Stimulated activated CD8-positive, alpha-beta memory T cell treated with anti-CD3 and anti-CD28 coated beads, Interleukin-7, amount 100 ng/mL, for 24 hours (primary cell): Measurements from ENCODE around the gene C2CD4C.
"Not testable (repeated sequence)": the region's sequence is repeated elsewhere in the genome, so short reads cannot be mapped to it uniquely, and the experiment has no call there.

ENCODE experiments used
- DNase-seq: peaks from one replicate; pipeline ENCODE4 v3.0.0-alpha.2; 2020; ENCODE audit warnings: low read depth

C2CD4C gene

DNA sequence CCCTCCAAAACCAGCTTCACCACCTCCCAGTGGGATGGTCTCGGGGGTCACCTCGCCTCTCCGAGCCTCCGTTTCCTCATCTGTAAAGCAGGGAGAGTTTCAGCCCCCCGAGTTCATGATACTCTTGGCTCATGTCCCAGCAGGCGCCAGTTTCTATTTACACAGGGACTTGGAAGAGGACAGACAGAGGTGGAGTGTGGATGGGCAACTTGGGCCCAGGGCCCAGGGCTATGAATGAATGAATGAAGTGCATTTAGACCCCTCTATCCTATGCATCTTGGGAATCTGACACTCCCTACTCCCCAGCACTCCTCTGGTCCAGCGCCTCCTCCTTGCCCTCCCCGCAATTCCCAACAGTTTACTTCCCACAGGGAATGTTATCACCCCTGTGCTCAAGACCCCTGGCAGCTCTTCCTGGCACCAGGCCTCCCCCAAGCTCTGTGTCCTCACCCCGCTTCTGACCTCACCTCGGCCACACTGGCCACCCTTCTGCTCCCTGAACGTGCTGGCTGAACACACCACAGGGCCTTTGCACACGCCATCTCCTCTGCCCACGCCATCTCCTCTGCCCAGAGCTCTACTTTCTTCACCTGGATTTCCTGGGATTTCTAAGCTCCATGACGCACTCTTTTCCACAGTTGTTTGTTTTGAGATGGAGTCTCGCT is 4.9 kb upstream of the C2CD4C start:
- no peak for DNase-seq

DNA sequence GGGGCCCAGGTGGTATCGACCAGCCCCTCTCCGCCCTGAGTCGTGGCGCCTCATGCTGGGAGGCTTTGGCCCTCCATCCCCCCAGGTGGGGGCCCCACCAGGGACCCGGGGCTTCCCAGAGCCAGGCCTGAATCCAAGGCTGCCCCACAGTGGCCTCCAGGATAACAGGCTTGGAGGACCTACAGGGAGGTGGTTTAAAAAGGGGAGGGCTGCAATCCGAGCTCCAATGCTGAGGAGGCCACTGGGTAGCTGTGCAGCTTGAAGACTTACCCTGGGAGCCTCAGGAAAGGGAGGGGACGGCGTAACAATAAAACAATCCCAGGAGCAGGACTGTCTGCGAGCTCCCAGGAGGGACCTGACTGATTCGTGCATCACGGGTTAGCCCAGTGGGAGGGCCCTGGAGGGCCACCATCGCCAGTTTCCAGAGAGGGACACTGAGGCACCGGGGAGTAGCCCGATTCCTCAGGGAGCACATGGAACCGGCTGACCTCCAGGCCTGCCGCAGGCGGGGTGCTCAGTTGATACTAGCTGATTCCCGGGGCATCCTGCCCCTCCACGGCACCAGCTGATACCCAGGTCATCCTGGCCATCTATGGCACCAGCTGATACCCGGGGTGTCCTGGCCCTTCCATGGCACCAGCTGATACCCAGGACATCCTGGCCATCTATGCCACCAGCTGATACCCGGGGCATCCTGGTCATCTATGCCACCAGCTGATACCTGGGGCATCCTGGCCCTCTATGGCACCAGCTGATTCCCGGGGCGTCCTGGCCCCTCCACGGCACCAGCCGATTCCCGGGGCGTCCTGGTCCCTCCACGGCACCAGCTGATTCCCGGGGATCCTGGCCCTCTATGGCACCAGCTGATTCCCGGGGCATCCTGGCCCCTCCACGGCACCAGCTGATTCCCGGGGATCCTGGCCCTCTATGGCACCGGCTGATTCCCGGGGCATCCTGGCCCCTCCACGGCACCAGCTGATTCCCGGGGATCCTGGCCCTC is 3.7 kb upstream of the C2CD4C start:
- no peak for DNase-seq

DNA sequence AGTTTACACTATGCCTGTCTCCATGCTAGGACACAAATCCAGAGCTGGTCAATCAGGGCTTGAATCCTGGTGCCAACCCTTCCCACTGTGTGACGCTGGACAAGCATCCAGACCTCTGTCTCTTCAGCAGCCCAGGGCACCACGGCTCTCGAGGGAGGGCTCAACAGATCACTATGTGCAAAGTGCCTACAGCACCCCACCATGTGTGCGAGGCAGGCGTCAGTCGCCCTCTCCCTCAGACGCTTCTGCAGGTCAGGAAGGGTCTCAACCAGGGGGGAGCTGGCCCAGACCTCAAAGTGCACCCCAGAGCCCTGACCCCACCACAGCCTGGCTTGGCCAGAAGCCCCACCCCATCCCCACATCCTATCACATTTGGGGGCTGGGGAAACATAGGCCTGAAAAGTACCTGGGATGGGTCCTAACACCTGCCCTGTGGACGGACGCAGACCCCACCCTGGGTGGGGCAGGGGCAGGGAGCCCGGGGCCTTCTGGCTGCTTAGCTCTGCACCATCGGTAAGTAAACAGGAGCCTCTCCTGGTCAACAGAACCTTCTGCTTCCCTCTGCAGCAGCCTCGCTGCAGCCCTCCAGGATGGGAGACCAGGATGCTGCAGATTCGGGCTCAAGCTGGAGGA is 2.9 kb upstream of the C2CD4C start:
- DNase-seq, result no peak

- not testable (repeated sequence) for DNase-seq
These were observed 2.3 kb upstream of the C2CD4C start for GRCh38 chr19:411121-411722.

DNA sequence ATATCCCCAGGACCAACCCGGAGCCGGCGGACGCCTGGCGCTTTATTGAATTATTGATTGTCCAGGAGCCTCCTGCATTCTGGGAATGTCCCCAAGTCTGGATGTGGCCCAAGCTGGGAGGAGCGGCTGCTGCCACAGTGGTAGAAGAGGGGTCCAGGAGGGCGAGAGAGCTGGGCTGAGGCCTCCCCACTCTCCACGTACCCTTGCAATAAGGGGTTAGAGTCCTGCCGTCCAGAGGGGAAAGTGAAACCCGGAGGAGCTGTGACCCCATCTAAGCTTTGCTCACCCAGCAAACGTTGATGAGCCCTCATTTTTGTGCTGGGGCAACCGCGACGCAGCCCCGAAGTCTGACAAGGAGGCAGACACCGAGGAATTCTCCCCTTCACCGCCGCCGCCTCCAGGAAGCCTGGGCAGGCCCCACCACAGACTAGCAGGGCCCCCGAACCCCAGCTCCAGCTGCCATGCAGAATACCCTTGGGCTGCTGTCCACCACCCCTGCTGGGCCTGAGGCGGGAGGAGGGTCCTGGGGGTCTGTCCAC is 1.4 kb upstream of the C2CD4C start:
- no peak for DNase-seq

DNA sequence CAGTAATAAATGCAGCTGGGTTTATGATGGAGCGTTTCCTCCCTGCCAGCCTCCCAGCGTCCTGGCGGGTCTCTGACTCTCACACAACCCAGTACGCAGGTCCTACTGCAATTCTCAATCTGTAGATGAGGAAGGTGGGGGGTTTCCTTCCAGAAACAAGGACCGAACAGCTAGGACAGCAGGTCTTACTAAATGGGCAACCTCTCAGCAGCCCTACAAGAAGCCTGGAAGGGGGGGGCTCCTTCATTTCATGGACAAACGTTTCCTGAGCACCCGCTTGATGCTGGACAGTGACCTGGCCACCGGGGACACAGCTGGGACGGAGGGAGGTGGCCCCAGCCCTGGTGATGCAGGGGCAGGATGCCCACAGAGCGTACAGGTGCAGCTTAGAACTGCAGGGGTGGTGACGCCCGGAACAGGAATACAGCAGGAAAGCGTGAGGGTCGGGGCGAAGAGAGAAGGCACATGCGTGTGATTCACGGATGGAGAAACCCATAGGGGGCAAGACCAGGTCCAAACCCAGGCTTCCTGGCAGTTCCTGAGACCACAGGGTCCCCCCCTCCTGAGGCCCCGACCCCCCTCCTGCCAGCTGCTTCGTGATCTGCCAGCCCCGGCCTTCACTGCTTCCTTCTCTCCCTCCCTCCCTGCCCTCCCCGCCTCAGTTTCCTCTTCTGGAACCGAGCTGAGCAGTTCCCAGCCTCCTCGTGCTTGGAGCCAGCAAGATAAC is 732 bp upstream of the C2CD4C start:
- DNase-seq, result no peak

DNA sequence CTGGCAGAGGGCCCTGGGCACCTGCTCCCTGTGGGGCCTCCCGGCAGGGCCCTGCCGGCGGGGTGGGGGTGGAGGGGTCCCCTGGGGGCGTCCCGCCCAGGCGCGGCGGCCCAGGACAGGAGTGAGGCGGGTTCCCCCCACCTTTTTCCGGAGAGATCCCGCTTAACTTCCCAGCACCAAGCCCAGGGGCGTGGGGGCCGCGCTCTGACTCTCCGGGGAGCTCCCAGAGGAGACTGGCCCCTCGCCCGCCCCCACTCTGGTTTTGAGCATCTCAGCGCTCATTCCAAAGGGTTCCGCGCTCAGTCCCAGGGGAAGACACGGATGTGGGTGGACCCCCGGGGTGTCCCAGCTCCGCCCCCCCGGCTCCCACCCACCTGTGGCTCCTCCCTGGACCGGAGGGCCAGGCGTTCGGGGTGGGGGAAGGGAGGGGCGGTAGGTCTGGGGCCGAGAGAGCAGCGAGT is 476 bp downstream of the C2CD4C start:
- DNase-seq, result no peak

DNA sequence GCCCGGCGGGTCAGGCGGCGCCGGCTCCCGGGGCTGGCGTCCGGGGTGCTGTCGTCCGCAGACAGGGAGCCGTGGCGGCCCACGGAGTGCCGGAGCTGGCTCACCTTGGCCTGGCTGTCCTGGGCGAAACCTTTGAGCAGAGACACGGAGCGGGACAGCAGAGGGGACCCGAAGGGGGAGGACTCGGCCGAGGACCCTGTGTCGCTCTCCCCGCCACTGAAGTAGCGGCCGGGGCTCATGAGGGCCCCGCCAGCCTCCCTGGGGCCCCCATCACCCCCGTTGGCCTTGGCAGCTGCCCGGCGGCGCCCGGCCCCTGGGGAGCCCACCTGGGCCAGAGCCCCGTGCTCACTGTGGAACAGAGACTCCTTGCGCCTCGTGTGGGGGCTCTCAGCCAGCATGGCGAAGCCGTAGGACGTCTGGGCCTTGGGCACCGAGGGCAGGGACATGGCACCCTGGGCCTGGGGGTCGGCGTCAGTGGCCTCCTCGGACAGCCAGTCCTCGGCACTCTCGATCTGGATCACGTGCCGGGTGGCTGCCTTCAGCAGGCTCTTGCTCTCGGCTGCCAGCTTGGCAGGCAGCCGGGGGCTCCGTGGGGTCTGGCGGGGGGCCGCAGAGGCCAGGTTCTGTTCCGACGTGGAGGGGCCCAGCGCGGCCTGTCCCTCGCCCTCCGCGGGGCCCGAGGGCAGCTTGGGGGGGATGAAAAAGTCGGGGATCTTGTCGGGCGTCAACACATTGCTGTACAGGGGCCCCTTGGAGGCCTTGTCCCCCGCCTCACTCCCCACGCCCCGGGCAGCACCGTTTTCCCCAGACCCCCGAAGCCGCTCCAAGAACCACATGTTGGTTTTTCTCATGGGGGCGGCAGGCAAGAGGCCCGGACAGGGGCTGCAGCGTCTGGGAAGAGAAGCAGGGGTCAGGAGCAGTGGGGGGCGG is 1.2 kb downstream of the C2CD4C start:
- no peak for DNase-seq

DNA sequence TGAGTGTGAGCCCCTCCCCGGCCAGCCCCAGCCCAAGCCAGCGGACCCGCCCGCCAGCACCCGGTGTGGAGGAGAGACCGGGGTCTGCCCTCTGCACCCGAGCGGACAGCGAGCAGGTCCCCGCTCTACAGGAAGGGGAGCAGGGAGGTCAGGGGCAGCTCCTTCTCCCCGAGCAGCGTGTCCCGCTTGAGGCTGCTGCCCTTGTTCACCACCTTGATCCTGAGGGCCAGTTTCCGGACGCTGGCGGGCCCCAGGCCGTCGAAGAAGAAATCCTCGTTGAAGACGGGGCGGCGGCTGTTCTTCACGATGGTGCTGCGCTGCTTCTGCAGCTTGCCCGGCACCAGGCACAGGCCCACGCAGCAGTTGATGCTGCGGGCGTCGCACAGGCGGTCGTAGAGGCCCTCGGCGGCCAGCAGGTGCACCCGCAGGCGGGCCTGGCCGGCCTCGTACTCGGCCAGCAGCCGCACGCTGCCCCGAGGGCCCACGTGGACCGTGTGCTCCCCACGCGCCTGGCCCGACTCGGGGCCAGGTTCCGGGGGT is 1.9 kb downstream of the C2CD4C start:
- DNase-seq, result no peak

GRCh38 chr19:406135-406781 is 2.7 kb downstream of the C2CD4C start:
- no peak for DNase-seq

DNA sequence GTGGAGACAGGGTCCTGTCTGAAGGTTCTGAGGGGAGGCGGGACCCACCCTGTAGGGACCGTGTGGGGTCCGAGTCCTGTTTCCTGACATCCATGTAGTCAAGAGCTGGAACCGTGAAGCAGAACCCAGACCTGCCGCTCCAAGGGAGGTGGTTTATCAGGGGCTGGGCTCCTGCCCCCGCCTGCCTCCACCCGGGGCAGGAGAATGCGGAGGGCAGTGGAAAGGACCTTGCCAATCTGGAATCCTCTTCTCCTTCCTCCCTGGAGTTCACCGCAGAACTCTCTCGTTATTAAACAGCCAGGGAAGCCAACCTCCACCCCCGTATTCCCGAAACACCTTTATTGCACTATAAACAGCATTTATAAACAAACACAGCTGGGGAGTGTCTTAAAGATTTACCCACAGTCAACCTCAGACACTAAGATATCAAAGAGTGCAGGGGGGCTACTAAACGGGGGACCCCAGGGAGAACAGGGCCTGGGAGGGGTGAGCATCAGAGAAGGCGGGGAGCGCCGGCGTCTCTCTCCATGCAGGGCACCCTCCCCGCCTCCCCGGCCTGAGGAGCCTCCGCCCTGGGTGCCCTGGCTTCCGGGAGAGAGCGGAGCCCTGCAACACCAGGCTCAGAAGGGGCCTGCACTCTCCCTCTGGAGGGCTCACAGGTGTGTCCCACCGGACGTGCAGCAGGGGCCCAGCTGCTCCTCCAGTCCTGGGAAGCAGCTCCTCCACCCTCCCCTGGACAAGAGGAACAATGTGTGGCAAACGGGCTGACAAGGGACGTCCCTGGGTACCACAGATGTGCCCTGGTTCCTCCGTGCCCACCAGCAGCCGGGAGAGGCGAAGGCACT is 3.6 kb downstream of the C2CD4C start:
- DNase-seq, result no peak

DNA sequence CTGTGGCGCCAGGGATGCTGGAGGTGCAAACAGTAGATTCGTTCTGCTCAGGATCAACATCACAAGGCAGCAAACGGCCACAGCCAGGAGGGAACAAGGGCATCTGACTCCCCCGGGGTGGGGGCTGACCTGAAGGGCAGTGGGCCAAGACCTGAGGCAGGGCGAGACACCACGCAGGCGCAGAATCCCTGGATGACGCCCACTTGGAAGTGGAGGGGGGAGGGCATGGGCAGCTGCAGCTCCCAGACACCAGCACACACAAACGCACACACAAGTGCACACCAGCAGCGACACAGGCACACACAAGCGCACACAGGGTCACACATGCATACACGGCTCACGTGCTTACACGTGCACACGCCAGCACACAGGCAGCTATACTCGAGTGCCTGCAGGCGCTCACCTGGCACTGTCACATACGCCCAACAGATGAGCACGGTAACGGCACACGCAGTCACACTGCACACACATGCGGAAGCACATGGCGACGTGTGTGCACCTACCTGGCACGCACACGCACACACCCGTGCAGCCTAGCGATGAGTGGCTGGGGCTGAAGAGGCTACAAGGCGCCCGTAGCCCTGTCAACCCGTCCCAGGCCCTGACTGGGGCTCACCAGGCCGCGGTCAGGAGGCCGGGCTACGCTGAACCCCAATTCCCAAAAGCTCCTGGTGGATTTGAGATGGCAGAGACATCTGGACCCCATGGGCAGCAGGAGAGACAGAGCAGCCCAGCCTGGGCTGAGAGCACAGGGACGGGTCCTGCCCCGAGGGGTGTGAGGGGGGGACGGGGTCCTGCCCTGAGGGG is 5.5 kb downstream of the C2CD4C start:
- DNase-seq, result no peak

- no peak for DNase-seq
These were observed 6.2 kb downstream of the C2CD4C start for GRCh38 chr19:402786-403185.

- DNase-seq, result no peak
These were observed 7.0 kb downstream of the C2CD4C start for GRCh38 chr19:401866-402511.

DNA sequence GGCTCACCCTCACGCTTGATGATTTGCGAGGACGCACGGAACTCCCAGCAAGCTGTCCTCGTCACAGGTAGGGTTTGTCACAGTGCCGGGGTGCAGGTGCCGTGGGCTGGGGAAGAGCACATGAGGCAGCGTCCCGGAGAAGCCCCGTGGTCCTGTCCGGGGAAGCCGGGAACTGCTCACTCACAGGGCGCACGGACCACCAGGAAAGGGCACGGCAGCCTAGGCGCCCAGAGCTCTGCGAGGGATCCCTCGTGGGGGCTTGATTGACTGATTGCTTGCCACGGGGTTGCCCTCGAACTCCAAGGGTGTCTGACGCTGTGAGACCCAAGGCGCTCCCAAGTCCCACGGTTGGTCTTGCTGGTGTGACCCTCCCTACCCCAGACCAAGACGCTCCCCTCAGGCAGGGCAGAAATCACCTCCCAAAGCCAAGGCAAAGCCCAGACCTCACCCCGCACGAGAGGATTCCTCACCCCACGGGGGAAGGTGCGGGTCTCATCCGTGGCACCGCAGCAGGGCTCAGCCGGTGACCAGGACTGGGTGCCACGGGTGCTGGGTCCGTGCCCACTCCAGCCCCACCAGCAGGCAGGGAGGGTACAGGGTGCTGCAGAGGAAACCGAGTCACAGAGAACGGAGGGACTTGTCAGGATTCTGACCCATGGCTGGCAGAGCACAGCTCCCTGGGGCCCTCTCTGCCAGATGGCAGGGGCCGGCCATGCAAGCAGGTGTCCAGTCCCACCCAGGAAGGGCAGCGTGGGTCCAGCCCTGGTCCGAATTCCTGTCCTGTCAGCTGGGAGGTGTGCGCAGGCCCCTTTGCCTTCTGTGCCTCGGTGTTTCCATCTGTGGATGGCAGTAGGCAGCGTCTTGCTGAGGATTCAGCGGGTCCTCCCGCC is 7.7 kb downstream of the C2CD4C start:
- DNase-seq, result no peak

DNA sequence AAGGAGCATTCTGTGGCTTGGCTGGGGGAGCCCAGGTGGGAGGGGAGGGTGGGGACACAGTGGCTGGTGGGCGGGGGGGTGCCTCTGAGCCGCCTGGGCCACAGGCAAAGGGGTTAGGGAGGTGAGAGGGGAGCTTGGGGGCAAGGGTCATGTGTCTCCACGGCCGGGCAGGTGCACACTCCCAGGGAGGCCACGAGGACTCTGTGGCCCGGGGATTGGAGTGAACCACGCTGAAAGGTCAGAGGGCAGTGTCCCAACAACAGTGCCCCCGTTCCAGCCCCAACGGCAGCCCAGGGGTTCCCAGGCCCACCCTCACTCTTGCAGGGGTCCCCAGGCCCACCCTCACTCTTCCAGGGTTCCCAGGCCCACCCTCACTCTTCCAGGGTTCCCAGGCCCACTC is 9.6 kb downstream of the C2CD4C start:
- no peak for DNase-seq
